Measurements from ENCODE around the gene FOXP1. TPM values are rescaled to one million over a fixed set of nuclear protein-coding genes. Genes with fewer than 3 reads are reported as not detected.
A peak's percentile ranks its signal among the peaks of the same experiment; 100 is the strongest.

The FOXP1 gene
- total RNA-seq, 1 donor from 2014 or later: 110 TPM

GRCh38 chr3:71104556-71104955 lies 479.0 kb downstream of the FOXP1 start:
- H3K4me1 Mint-ChIP-seq: peaks cover 70% of the 10 kb centered on the region
- no peak for DNase-seq
- H3K27me3 Mint-ChIP-seq: no peaks in the 10 kb centered on the region
- no peak overlapping the region for H3K4me3 Mint-ChIP-seq
- no peaks in the 10 kb centered on the region for H3K9me3 Mint-ChIP-seq
- intact Hi-C loops (cut with micrococcal nuclease): no loop called here
- no peak overlapping the region for H3K27ac Mint-ChIP-seq
- peaks cover 64% of the 10 kb centered on the region for H3K36me3 Mint-ChIP-seq (ENCODE audit: low read depth)

GRCh38 chr3:71104121-71104541 lies 479.4 kb downstream of the FOXP1 start:
- H3K4me1 Mint-ChIP-seq: peaks cover 67% of the 10 kb centered on the region
- H3K9me3 Mint-ChIP-seq: no peaks in the 10 kb centered on the region
- H3K36me3 Mint-ChIP-seq (ENCODE audit: low read depth): peaks cover 62% of the 10 kb centered on the region
- H3K4me3 Mint-ChIP-seq: no peak overlapping the region
- intact Hi-C loops (cut with micrococcal nuclease): no loop called here
- DNase-seq: no peak
- H3K27me3 Mint-ChIP-seq: no peaks in the 10 kb centered on the region
- peak overlapping the region; percentile 25 for H3K27ac Mint-ChIP-seq

GRCh38 chr3:71103430-71103921 lies 480.1 kb downstream of the FOXP1 start:
- DNase-seq: no peak
- Mint-ChIP-seq H3K4me1 (peaks cover 61% of the 10 kb centered on the region), H3K27ac (no peak overlapping the region), H3K36me3 (ENCODE audit: low read depth) (peaks cover 57% of the 10 kb centered on the region), H3K9me3 (no peaks in the 10 kb centered on the region), H3K4me3 (no peak overlapping the region), H3K27me3 (no peaks in the 10 kb centered on the region)
- intact Hi-C loops (cut with micrococcal nuclease): loop anchor here (2.0 kb wide), 1 partner anchor 17 kb away; no protein-coding TSS in a partner anchor

GRCh38 chr3:71102111-71102983 lies 481.2 kb downstream of the FOXP1 start:
- no peak overlapping the region for H3K4me3 Mint-ChIP-seq
- H3K27me3 Mint-ChIP-seq: no peaks in the 10 kb centered on the region
- peaks cover 54% of the 10 kb centered on the region for H3K4me1 Mint-ChIP-seq
- intact Hi-C loops (cut with micrococcal nuclease): loop anchor here (2.0 kb wide), 1 partner anchor 18 kb away; no protein-coding TSS in a partner anchor
- no peak overlapping the region for H3K27ac Mint-ChIP-seq
- DNase-seq: no peak
- peaks cover 56% of the 10 kb centered on the region for H3K36me3 Mint-ChIP-seq (ENCODE audit: low read depth)
- no peaks in the 10 kb centered on the region for H3K9me3 Mint-ChIP-seq

GRCh38 chr3:71101626-71102025 lies 481.9 kb downstream of the FOXP1 start:
- peaks cover 59% of the 10 kb centered on the region for H3K4me1 Mint-ChIP-seq
- H3K27ac Mint-ChIP-seq: peak overlapping the region; percentile 77
- H3K27me3 Mint-ChIP-seq: no peaks in the 10 kb centered on the region
- peak overlapping the region; percentile 65 for H3K4me3 Mint-ChIP-seq
- peaks cover 63% of the 10 kb centered on the region for H3K36me3 Mint-ChIP-seq (ENCODE audit: low read depth)
- no peaks in the 10 kb centered on the region for H3K9me3 Mint-ChIP-seq
- no peak for DNase-seq
- intact Hi-C loops (cut with micrococcal nuclease): loop anchor here (1.0 to 2.0 kb wide), 2 partner anchors 14 to 19 kb away; no protein-coding TSS in a partner anchor

GRCh38 chr3:71101014-71101413 lies 482.5 kb downstream of the FOXP1 start:
- Mint-ChIP-seq H3K36me3 (ENCODE audit: low read depth) (peaks cover 63% of the 10 kb centered on the region), H3K4me1 (peaks cover 64% of the 10 kb centered on the region), H3K4me3 (peak overlapping the region; percentile 65), H3K27ac (peak overlapping the region; percentile 77), H3K27me3 (no peaks in the 10 kb centered on the region), H3K9me3 (no peaks in the 10 kb centered on the region)
- no peak for DNase-seq
- intact Hi-C loops (cut with micrococcal nuclease): loop anchor here (1.0 kb wide), 1 partner anchor 14 kb away; no protein-coding TSS in a partner anchor

GRCh38 chr3:71099997-71100719 lies 483.4 kb downstream of the FOXP1 start:
- DNase-seq: no peak
- Mint-ChIP-seq H3K27ac (peak overlapping the region; percentile 77), H3K9me3 (no peaks in the 10 kb centered on the region), H3K27me3 (no peaks in the 10 kb centered on the region), H3K36me3 (ENCODE audit: low read depth) (peaks cover 65% of the 10 kb centered on the region), H3K4me3 (peak overlapping the region; percentile 65), H3K4me1 (peaks cover 67% of the 10 kb centered on the region)
- intact Hi-C loops (cut with micrococcal nuclease): no loop called here

GRCh38 chr3:71097557-71097956 lies 486.0 kb downstream of the FOXP1 start:
- H3K4me3 Mint-ChIP-seq: no peak overlapping the region
- no peaks in the 10 kb centered on the region for H3K27me3 Mint-ChIP-seq
- H3K27ac Mint-ChIP-seq: no peak overlapping the region
- intact Hi-C loops (cut with micrococcal nuclease): no loop called here
- peaks cover 61% of the 10 kb centered on the region for H3K36me3 Mint-ChIP-seq (ENCODE audit: low read depth)
- no peaks in the 10 kb centered on the region for H3K9me3 Mint-ChIP-seq
- no peak for DNase-seq
- peaks cover 58% of the 10 kb centered on the region for H3K4me1 Mint-ChIP-seq

- intact Hi-C loops (cut with micrococcal nuclease): no loop called here
- Mint-ChIP-seq H3K4me3 (no peak overlapping the region), H3K9me3 (no peaks in the 10 kb centered on the region), H3K27ac (no peak overlapping the region), H3K36me3 (ENCODE audit: low read depth) (peaks cover 57% of the 10 kb centered on the region), H3K27me3 (no peaks in the 10 kb centered on the region), H3K4me1 (peaks cover 48% of the 10 kb centered on the region)
- no peak for DNase-seq
These were observed 487.8 kb downstream of the FOXP1 start for GRCh38 chr3:71095511-71096291.

GRCh38 chr3:71094658-71095209 lies 488.8 kb downstream of the FOXP1 start:
- DNase-seq: no peak
- no peaks in the 10 kb centered on the region for H3K9me3 Mint-ChIP-seq
- no peak overlapping the region for H3K27ac Mint-ChIP-seq
- intact Hi-C loops (cut with micrococcal nuclease): no loop called here
- peaks cover 45% of the 10 kb centered on the region for H3K4me1 Mint-ChIP-seq
- H3K27me3 Mint-ChIP-seq: no peaks in the 10 kb centered on the region
- no peak overlapping the region for H3K4me3 Mint-ChIP-seq
- H3K36me3 Mint-ChIP-seq (ENCODE audit: low read depth): peaks cover 56% of the 10 kb centered on the region

GRCh38 chr3:71092665-71093064 lies 490.9 kb downstream of the FOXP1 start:
- no peak for DNase-seq
- Mint-ChIP-seq H3K4me1 (peaks cover 62% of the 10 kb centered on the region), H3K27ac (peak overlapping the region; percentile 22), H3K27me3 (no peaks in the 10 kb centered on the region), H3K4me3 (no peak overlapping the region), H3K36me3 (ENCODE audit: low read depth) (peaks cover 59% of the 10 kb centered on the region), H3K9me3 (peaks cover 7% of the 10 kb centered on the region)
- intact Hi-C loops (cut with micrococcal nuclease): no loop called here

GRCh38 chr3:71090207-71090606 lies 493.3 kb downstream of the FOXP1 start:
- peaks cover 50% of the 10 kb centered on the region for H3K36me3 Mint-ChIP-seq (ENCODE audit: low read depth)
- intact Hi-C loops (cut with micrococcal nuclease): no loop called here
- peak overlapping the region; percentile 43 for H3K27ac Mint-ChIP-seq
- peaks cover 7% of the 10 kb centered on the region for H3K9me3 Mint-ChIP-seq
- no peak overlapping the region for H3K4me3 Mint-ChIP-seq
- H3K4me1 Mint-ChIP-seq: peaks cover 55% of the 10 kb centered on the region
- no peak for DNase-seq
- H3K27me3 Mint-ChIP-seq: no peaks in the 10 kb centered on the region

- Mint-ChIP-seq H3K27ac (peak overlapping the region; percentile 86), H3K27me3 (no peaks in the 10 kb centered on the region), H3K4me1 (peaks cover 57% of the 10 kb centered on the region), H3K4me3 (peak overlapping the region; percentile 1), H3K36me3 (ENCODE audit: low read depth) (peaks cover 46% of the 10 kb centered on the region), H3K9me3 (peaks cover 7% of the 10 kb centered on the region)
- DNase-seq: no peak
- intact Hi-C loops (cut with micrococcal nuclease): loop anchor here (5.0 kb wide), 1 partner anchor 103 kb away; no protein-coding TSS in a partner anchor
These were observed 494.2 kb downstream of the FOXP1 start for GRCh38 chr3:71089271-71089847.
